Measurements from ENCODE around the gene P3R3URF.
A peak's percentile ranks its signal among the peaks of the same experiment; 100 is the strongest.

P3R3URF gene

GRCh38 chr1:46153732-46154131 lies 22.6 kb downstream of the P3R3URF start:
- ChIA-PET POLR2A (no interaction called here), CTCF (no interaction called here)
- TF ChIP-seq, protein P1, sequence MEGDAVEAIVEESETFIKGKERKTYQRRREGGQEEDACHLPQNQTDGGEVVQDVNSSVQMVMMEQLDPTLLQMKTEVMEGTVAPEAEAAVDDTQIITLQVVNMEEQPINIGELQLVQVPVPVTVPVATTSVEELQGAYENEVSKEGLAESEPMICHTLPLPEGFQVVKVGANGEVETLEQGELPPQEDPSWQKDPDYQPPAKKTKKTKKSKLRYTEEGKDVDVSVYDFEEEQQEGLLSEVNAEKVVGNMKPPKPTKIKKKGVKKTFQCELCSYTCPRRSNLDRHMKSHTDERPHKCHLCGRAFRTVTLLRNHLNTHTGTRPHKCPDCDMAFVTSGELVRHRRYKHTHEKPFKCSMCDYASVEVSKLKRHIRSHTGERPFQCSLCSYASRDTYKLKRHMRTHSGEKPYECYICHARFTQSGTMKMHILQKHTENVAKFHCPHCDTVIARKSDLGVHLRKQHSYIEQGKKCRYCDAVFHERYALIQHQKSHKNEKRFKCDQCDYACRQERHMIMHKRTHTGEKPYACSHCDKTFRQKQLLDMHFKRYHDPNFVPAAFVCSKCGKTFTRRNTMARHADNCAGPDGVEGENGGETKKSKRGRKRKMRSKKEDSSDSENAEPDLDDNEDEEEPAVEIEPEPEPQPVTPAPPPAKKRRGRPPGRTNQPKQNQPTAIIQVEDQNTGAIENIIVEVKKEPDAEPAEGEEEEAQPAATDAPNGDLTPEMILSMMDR (IDR thresholded peaks at IDR 0.05; ENCODE audit: insufficient read depth, low read length, missing control alignments), result no peak

DNA sequence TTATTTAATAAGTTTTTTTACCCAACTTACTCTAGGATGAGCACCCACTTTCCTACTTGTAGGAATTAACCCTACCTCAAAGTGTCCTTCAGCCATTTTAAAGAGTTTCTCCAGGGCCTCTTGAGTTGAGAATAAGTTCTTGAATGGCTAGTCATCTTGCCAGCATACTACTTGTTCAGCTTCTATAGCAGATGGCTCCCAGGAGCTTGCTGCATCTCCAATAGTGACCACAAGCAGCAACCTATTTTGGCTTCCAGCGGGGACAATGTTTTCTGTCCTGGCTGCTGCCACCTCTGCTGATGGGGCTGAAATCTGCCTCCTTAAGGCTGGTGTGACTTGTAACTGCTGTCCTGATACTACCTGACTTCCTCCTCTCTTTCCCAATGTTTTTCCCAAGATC lies 23.1 kb downstream of the P3R3URF start:
- CTCF ChIA-PET, result no interaction called here

More at GRCh38 chr1:46153732-46154131, 22.6 kb downstream of the P3R3URF start:
- H3K4me3 ChIP-seq (ENCODE audit: low read depth, low read length), result no peak overlapping the region
- no peak for DNase-seq (ENCODE audit: low read depth, low spot score)

GRCh38 chr1:46152016-46152415 lies 24.3 kb downstream of the P3R3URF start:
- ChIA-PET CTCF (interaction anchor here (0.7 to 1.3 kb wide), 3 partner anchors 30 to 116 kb away, joined by 3 to 5 read pairs (median 3); no protein-coding TSS in a partner anchor), POLR2A (interaction anchor here (1.5 kb wide), 1 partner anchor 20 kb away, joined by 15 read pairs; the partner anchor contains the start of gene PIK3R3)

More for the DNA sequence above, 23.1 kb downstream of the P3R3URF start:
- POLR2A ChIA-PET, result no interaction called here
- no peak for DNase-seq (ENCODE audit: low read depth, low spot score)
- TF ChIP-seq, protein P1 (IDR thresholded peaks at IDR 0.05; ENCODE audit: insufficient read depth, low read length, missing control alignments), result no peak
- H3K4me3 ChIP-seq (ENCODE audit: low read depth, low read length), result no peak overlapping the region

DNA sequence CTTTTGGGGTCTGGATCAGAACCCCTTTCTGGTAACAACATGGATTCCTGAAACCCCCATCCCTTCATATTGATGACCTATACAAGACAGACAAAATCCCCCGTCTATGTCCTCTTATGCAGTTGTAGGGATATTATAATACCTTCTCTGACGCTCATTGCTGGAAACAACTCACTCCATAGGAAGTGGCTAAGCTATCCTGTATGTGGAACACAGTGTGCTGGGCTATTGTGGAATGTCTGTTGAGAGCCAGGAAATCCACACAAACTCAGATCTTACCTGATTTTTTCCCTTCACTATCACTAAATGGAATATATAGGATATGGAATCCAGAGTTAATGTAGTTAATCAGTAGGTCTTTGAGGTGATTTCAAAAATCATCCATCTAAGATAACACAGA lies 26.2 kb downstream of the P3R3URF start:
- TF ChIP-seq, protein P1 (IDR thresholded peaks at IDR 0.05; ENCODE audit: insufficient read depth, low read length, missing control alignments), result no peak
- DNase-seq (ENCODE audit: low read depth, low spot score), result no peak
- no peak overlapping the region for H3K4me3 ChIP-seq (ENCODE audit: low read depth, low read length)
- CTCF ChIA-PET, result no interaction called here
- POLR2A ChIA-PET, result no interaction called here

More at GRCh38 chr1:46152016-46152415, 24.3 kb downstream of the P3R3URF start:
- peak; percentile 65 for DNase-seq (ENCODE audit: low read depth, low spot score)
- H3K4me3 ChIP-seq (ENCODE audit: low read depth, low read length), result no peak overlapping the region
- TF ChIP-seq, protein P1 (IDR thresholded peaks at IDR 0.05; ENCODE audit: insufficient read depth, low read length, missing control alignments), result no peak

- TF ChIP-seq, protein P1 (IDR thresholded peaks at IDR 0.05; ENCODE audit: insufficient read depth, low read length, missing control alignments), result no peak
- ChIA-PET CTCF (interaction anchor here (1.4 kb wide), 1 partner anchor 16 kb away, joined by 4 read pairs; no protein-coding TSS in a partner anchor), POLR2A (no interaction called here)
- no peak for DNase-seq (ENCODE audit: low read depth, low spot score)
- no peak overlapping the region for H3K4me3 ChIP-seq (ENCODE audit: low read depth, low read length)
These were observed 28.0 kb downstream of the P3R3URF start for GRCh38 chr1:46148318-46148717.

DNA sequence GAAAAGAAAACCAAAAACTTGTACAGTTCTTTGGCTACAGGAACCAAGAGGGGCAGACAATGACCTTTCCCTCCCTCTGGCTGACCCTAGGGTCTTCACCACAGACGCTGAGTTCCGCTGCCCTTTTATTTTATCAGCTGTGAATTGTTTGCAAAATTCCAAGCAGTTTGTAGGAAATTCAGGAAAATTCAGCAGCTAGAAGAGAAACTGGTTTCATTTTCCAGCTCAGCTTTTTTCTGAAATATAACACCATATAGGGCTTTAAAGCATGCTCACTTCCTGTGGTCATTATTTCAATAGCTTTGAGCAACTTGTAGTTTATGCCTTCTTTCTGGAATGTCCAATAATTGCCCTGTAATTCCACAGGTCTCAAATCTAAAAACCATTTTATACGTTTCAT lies 38.4 kb downstream of the P3R3URF start:
- CTCF ChIA-PET, result interaction anchor here (0.6 to 1.2 kb wide), 4 partner anchors 43 to 256 kb away, joined by 3 to 4 read pairs (median 3); no protein-coding TSS in a partner anchor

More for the DNA sequence above, 38.4 kb downstream of the P3R3URF start:
- H3K4me3 ChIP-seq (ENCODE audit: low read depth, low read length), result peak overlapping the region; percentile 42
- POLR2A ChIA-PET, result no interaction called here
- TF ChIP-seq, protein P1 (IDR thresholded peaks at IDR 0.05; ENCODE audit: insufficient read depth, low read length, missing control alignments), result no peak
- no peak for DNase-seq (ENCODE audit: low read depth, low spot score)
